GM18508 (cell line): Measurements from ENCODE around the gene PRKCZ.

Experiments used
- ATAC-seq: cut with Tn5 transposase; IDR thresholded peaks from one replicate; pipeline ENCODE4 v1.9.1; 2021; ENCODE audit warnings: moderate number of reproducible peaks; ENCODE audit not compliant: insufficient read depth, unreplicated experiment

The PRKCZ gene

GRCh38 chr1:2172012-2172411 lies 121.8 kb downstream of the PRKCZ start:
- no peak for ATAC-seq

DNA sequence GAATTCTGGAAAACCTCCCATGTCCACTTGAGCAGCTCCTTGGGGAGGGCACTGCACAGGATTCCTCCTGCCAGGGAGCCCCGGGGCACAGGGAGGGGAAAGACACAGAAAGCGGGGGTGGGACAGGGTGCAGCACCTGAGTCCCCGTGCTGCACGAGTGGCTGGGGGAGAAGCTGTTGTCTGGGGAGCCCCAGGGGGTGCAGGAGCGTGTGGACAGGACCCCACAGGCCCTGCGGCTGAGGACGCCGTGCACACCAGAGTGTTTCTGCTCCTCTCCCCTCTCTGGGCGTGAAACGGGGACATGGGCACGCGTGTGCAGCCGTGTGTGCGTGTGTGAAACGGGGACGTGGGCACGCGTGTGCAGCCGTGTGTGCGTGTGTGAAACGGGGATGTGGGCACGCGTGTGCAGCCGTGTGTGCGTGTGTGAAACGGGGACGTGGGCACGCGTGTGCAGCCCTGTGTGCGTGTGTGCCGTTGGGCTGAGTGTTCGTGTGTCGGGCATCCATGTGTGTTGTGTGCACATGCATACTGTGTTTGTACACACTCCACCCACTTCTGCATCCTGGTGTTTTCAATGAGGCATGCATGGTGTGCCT lies 122.4 kb downstream of the PRKCZ start:
- no peak for ATAC-seq

- ATAC-seq, result no peak
Observed at GRCh38 chr1:2173546-2174347, 123.5 kb downstream of the PRKCZ start.

DNA sequence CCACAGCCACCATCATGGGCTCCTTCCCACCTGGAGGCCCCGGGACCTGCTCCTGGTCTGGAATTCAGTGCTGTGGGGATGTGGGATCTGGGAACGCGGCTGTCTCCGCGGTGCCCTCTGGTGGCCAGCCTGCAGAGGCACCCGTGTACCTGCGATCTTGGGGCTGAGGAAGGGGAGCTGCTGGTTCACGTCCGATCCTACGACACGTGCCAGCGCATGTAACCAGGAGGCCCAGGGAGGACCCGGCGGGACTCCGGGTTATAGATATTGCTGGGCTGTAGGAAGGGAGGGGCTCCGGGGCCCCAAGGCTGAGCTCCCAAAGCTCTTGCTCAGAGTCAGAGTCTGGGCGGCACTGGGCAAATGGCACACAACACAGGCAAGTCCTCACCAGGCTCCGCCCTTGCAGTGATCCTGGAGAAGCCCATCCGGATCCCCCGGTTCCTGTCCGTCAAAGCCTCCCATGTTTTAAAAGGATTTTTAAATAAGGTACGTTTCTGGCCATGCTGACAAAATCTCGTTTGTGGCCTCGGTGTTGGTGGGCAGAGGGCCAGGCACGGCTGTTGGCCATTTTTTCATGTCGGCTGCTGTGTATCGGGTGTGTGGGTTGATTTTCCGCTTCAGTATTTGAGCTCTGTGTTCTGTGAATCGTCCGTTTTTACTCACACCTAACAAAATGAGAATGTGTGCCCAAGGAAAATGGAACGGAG lies 124.3 kb downstream of the PRKCZ start:
- no peak for ATAC-seq

- ATAC-seq, result no peak
Observed at GRCh38 chr1:2175055-2175414, 124.8 kb downstream of the PRKCZ start.

DNA sequence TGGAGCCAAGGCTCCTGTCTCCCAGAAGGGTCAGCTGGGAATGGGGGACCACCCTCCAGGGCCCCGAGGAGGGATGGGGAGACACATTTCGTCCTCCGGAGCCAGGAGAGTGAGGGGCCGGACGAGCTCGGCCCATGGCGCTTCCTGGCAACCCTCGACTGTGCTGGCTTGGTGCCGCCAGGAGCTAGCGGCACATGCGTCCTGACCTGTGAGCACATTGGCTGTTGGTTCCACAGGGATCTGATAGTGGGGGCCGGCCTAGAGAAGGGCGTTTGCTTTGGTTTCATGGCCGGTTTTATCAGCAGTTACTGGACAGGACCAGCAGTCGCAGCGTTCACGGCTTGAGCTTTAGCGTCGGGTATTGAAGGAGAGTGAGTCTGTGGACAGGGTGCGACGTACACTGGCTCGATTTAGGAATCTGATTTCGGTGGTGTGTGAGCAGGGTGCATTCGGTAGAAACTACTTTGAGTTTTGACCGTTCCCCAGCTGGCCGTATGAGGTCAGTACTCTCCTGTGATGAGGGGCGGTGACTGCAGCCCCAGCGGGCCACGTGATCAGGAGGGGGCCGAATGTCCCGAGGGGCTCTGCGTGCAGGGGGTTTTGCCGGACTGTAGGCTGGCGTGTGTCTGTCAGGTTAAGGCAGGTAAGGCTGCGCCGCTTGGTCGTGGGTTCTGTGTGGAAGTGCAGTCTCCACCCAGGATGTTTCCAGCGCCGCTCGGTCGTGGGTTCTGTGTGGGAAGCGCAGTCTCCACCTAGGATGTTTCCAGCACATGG lies 125.7 kb downstream of the PRKCZ start:
- no peak for ATAC-seq

GRCh38 chr1:2176615-2177014 lies 126.4 kb downstream of the PRKCZ start:
- ATAC-seq, result no peak

- no peak for ATAC-seq
Observed at GRCh38 chr1:2177541-2177940, 127.3 kb downstream of the PRKCZ start.

- ATAC-seq, result no peak
Observed at GRCh38 chr1:2177946-2178538, 127.8 kb downstream of the PRKCZ start.

DNA sequence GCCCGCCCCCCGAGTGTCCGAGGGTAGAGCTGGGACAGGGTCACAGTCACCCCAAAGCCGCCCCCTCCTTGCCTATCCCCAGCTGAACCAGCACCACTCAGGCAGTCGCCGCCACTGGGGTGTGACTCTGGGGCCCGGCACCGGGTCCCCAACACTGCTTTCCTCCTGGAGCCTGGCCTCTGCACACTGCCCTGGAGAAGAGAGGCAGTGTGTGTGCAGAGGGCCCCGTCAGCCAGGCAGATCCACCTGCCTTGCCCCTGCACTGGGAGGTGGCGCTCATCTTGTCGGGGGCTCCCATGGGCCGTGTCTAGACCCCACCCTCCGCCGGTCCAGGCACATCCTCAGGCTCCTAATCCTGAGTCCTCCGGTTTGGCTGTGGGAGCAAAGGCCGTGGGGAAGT lies 128.7 kb downstream of the PRKCZ start:
- ATAC-seq, result no peak

DNA sequence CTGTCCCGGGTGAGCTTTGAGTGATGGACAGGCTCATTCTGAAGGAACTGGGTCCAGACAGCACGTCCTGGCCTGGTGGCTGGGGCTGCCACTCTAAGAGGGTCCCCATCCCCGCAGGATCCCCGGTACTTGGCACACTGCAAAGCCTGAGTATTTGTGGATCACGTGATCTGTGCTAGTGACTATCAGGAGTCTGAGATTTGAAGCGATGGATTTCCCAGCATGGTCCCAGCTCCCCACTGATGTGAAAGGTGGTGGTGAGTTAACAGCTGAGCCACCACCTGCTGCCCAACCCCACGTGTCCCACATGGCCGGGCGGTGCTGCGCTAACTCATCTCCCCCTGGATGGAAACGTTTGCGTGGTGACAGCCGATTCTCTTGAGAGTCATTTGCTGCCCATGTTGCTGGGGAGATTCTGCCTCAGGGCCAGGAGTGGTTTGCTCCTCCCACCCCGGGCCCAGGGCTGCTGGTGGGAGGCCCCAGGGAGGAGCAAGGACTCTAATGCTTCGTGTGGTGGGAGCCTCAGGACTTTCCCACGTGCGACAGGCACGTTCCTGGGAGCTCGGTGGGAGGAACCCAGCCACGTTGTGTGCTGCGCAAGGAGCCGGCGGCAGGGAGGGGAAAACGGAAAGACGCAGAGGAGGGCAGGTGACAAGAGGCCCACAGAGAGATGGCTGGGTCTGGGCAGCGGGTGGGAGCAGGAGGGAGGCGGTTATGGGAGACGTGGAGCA lies 129.2 kb downstream of the PRKCZ start:
- no peak for ATAC-seq

DNA sequence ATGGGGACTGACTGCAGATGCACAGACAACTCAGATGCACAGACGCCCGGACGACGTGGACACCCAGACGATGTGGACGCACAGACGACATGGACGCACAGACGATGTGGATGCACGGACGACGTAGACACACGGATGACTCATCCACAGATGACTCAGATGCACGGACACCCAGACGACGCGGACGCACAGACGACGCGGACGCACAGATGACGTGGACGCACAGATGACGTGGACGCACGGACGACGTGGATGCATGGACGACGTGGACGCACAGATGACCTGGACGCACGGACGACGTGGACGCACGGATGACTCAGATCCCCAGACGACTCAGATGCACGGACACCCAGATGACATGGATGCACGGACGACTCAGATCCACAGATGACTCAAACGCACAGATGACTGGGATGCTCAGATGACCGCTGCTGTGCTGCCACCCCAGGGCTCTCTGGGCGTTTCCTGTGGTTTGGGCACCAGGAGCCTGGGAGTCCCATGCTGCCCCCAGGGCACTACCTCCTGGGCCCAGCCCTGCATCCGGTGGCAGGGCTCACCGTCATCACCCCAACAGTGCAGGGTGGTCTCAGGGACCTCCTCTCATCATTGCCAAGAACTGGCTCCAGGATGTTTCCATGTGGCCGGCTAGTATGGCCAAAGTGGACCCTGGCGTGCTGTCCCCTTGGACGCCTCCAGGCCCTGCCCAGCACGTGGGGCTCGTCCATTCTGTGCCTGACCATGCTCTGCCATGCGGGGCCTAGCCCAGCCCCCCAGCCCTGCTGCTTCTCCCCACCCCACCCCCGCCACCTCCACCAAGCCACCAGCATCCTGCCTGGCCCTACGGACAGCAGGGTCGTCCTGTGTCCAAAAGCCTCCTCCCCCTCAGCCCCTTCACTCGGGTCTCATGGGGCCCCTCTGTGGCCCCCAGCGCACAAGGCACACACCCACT lies 130.4 kb downstream of the PRKCZ start:
- ATAC-seq, result no peak

GRCh38 chr1:2181271-2181670 lies 131.1 kb downstream of the PRKCZ start:
- ATAC-seq, result no peak

GRCh38 chr1:2181752-2182151 lies 131.5 kb downstream of the PRKCZ start:
- ATAC-seq, result no peak

GRCh38 chr1:2182376-2182775 lies 132.2 kb downstream of the PRKCZ start:
- ATAC-seq, result no peak

DNA sequence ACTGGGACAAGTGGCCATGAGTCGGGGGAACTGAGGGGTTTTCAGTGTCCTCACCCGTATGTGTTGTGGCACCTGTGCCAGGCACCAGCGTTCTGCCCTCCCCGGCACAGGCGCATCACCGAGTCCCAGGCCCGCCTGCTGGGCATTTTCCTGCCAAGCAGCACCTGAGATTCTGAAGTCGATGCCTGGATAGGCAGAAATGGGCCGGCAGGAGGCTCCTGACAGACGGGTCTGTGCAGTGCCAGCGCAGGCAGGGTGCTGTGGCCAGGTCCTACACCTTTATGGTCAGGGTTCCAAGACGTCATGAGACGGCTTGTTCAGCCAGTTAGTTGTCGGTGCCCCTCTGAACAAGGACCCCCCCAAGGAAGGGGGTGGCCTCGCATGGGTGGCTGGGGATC lies 133.7 kb downstream of the PRKCZ start:
- ATAC-seq, result no peak

DNA sequence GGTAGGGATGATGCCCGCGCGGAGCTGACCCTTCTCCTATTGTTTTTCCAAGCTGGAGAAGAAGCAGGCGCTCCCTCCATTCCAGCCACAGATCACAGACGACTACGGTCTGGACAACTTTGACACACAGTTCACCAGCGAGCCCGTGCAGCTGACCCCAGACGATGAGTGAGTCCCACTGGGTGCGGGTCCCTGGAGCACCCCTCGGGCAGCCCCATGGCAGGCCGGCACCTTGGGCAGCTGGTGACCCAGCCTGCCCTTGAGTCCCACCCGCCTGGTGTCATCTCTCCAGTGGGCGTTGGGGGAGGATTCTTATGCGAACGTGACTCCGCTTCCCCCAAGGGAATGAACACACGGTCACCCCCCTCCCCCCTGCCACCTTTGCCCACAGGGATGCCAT lies 134.3 kb downstream of the PRKCZ start:
- no peak for ATAC-seq

GRCh38 chr1:2184934-2185333 lies 134.7 kb downstream of the PRKCZ start:
- no peak for ATAC-seq
